Measurements from ENCODE around the gene KRT9.
"Not testable (repeated sequence)": the region's sequence is repeated elsewhere in the genome, so short reads cannot be mapped to it uniquely, and the experiment has no call there.

The KRT9 gene

GRCh38 chr17:41579484-41580243, 7.8 kb upstream of the KRT9 start:
- peak; percentile 51 for DNase-seq (ENCODE audit: low read depth)

GRCh38 chr17:41578971-41579370, 7.1 kb upstream of the KRT9 start:
- DNase-seq (ENCODE audit: low read depth): no peak

GRCh38 chr17:41578538-41578937, 6.7 kb upstream of the KRT9 start:
- DNase-seq (ENCODE audit: low read depth): no peak

- DNase-seq (ENCODE audit: low read depth): not testable (repeated sequence)
Observed at GRCh38 chr17:41576740-41577139, 4.9 kb upstream of the KRT9 start.

- DNase-seq (ENCODE audit: low read depth): no peak
Observed at GRCh38 chr17:41575336-41575735, 3.5 kb upstream of the KRT9 start.

- no peak for DNase-seq (ENCODE audit: low read depth)
Observed at GRCh38 chr17:41567317-41567716, 4.5 kb downstream of the KRT9 start.

GRCh38 chr17:41565338-41565737, 6.5 kb downstream of the KRT9 start:
- no peak for DNase-seq (ENCODE audit: low read depth)

- DNase-seq (ENCODE audit: low read depth): no peak
Observed at GRCh38 chr17:41563607-41564170, 8.2 kb downstream of the KRT9 start.

- no peak for DNase-seq (ENCODE audit: low read depth)
Observed at GRCh38 chr17:41561554-41561953, 10.3 kb downstream of the KRT9 start.

- DNase-seq (ENCODE audit: low read depth): no peak
Observed at GRCh38 chr17:41559548-41559947, 12.3 kb downstream of the KRT9 start.

- DNase-seq (ENCODE audit: low read depth): no peak
Observed at GRCh38 chr17:41556931-41557330, 14.9 kb downstream of the KRT9 start.

- DNase-seq (ENCODE audit: low read depth): no peak
Observed at GRCh38 chr17:41556306-41556705, 15.6 kb downstream of the KRT9 start.

GRCh38 chr17:41555105-41555887, 16.6 kb downstream of the KRT9 start:
- DNase-seq (ENCODE audit: low read depth): no peak

- no peak for DNase-seq (ENCODE audit: low read depth)
Observed at GRCh38 chr17:41553987-41554680, 17.7 kb downstream of the KRT9 start.

GRCh38 chr17:41553176-41553575, 18.7 kb downstream of the KRT9 start:
- DNase-seq (ENCODE audit: low read depth): no peak

- no peak for DNase-seq (ENCODE audit: low read depth)
Observed at GRCh38 chr17:41552455-41552854, 19.4 kb downstream of the KRT9 start.

GRCh38 chr17:41551365-41551764, 20.5 kb downstream of the KRT9 start:
- DNase-seq (ENCODE audit: low read depth): no peak

GRCh38 chr17:41549596-41550039, 22.2 kb downstream of the KRT9 start:
- no peak for DNase-seq (ENCODE audit: low read depth)

- DNase-seq (ENCODE audit: low read depth): peak; percentile 65
Observed at GRCh38 chr17:41548844-41549595, 22.8 kb downstream of the KRT9 start.

- peak; percentile 46 for DNase-seq (ENCODE audit: low read depth)
Observed at GRCh38 chr17:41547921-41548843, 23.7 kb downstream of the KRT9 start.
